Breast epithelium (tissue), 3 donors: ENCODE data around the gene ZNF367.

Experiments
- CTCF ChIP-seq, 3 donors: fragments of 450-650 bp; IDR thresholded peaks; one replicate each; pipeline ENCODE4 v1.5.1; 2016 to 2017; ENCODE audit warnings: antibody characterized with exemption in 3 of 3, mild to moderate bottlenecking in 3 of 3, moderate library complexity in 3 of 3
- POLR2A ChIP-seq: fragments of 450-650 bp; IDR thresholded peaks from one replicate; pipeline ENCODE4 v1.6.1; 2016; ENCODE audit warnings: antibody characterized with exemption, mild to moderate bottlenecking, moderate library complexity
- POLR2AphosphoS5 ChIP-seq, 3 donors: sonication (generic); formaldehyde crosslinking; IDR thresholded peaks; one replicate each; pipeline ENCODE4 v1.6.1; 2017; ENCODE audit warnings: antibody characterized with exemption in 3 of 3

- TF ChIP-seq POLR2AphosphoS5 (IDR thresholded peaks at IDR 0.05) (peak in 2 of 3 donors; percentile 67), CTCF (IDR thresholded peaks at IDR 0.05) (no peak), POLR2A (no peak)
Observed at GRCh38 chr9:96420468-96421219, 2.5 kb upstream of the ZNF367 start.
